Stimulated activated CD8-positive, alpha-beta memory T cell treated with anti-CD3 and anti-CD28 coated beads, Interleukin-12 subunit alpha, Interleukin-12 subunit beta, amount 100 ng/mL, for 24 hours (primary cell): ENCODE measurements around the gene CTCFL.

Experiments
- DNase-seq: peaks from one replicate; pipeline ENCODE4 v3.0.0-alpha.2; 2020; ENCODE audit errors: extremely low read depth

Gene CTCFL

DNA sequence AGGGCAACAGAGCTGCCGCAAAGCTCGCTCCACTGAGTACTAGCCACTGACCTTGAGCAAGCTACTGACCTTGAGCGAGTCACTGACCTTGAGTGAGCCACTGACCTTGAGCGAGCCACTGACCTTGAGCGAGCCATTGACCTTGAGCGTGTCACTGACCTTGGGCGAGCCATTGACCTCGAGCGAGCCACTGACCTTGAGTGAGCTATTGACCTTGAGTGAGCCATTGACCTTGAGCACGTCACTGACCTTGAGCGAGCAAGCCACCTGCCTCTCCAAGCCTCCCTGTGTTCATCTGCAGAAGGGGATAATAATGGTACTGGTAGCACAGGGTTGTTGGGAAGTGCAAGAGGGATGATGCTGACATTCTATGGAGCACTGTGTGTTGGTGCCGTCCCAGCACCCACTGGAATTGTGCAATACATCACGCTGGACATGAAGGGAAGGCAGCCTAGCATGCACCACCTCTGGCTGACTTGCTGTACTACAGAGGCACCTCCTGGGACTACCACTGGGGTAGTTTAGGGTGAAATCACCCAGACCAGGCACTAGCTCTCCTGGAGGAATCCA, 60.2 kb downstream of the CTCFL start:
- DNase-seq = no peak

DNA sequence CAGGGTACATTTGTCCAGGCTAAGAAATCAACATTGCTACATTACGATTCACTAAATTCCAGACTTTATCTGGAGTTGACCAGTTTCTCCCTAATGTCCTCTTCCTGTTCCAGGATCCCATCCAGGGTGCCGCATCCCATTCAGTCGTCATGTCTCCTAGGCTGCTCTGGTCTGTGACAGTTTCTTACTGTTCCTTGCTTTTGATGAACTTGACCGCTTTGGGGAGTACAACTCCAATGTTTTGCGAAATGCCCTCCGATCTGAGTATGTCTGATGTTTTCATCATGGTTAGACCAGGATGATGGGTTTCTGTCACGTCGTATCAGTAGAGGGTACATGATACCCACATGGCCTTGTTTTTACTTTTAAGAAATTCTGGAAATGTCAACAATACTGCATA, 62.2 kb downstream of the CTCFL start:
- DNase-seq = no peak

DNA sequence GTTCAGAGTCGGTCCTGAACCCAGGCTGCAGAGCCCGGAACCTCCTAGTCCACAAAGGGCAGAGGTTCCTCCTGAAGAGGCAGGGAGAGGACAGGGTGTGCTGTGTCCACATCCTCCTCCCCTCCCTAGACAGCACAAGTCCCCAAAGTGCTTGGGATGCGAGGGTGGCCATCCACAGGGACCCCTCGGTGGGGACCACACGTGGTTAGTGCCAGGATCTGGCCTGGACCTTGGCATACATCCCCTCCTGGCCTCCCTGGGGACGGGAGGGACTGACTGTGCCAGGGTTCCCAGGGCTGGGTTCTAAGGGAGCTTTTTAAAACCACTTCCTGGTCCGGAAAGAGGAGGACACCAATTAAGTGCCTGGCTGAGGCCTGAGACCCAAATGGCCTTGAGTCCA, 63.2 kb downstream of the CTCFL start:
- no peak for DNase-seq

DNA sequence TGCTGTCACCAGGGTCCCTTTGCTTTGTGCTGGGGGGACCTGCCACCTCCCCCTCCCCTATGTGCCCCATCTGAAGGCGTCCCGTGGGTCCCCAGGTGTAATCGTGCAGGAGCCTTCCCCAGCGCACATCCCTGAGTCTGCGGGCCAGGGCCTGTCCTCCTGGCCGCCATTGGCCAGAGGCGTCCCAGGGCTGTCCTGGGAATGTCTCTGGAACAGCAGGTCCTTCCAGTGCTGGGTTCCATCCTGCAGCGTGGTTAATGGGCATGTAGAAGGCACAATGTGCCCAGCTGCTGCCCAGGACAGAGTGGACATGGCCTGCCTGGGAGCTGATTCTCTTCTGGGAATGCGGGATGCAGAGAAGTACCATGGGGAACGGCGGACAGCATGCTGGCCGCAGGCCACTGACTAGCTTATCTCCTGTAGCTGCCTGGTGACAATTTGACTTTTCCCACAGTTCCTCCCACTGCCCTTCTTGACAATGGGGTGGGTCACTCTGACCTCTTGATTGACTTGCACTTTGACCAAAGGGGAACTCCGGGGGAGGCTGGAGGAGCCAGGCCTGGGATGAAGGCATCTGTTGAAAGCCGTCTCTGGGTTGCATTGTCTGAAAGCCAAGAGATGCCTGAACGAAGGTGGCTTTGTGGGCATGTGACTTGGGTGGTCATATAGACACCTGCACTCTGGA, 64.0 kb downstream of the CTCFL start:
- DNase-seq = no peak

DNA sequence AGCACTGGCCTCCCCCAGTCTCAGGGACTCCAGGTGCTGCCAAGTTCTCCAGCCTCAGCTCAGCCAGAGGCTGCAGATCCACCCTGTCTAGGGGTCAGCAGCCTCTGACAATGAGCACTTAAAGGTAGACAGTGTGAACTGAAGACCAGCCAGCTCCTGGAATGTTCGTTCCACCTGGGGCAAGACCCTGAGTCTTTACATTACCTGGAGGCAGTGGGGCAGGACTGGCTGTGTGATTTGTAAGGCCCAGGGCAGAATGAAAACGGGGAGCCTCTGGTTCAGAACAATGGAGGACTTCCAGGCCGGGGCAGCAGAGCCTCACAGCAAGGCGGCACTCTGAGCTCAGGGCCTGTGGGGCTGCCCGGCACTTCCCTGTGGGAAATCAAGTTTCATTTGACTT, 65.0 kb downstream of the CTCFL start:
- DNase-seq = no peak

DNA sequence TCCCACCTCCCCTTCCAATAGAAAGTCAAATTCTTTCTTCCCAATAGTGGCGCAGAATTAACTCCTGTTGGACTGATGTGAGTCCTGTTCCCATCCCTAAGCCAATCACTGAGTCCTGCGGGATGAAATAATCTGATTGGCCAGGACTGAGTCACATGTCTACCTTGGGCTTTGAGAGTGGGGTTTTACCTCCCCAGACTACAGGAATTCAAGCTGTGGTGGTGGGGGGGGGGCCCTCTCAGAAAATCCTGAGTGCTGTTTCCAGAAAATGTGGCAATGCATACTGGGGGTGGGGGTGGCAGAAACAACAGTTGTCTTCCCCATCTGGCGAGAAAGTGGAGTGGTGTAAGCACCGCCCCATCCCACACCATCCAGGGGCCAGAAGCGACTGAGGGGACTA, 65.7 kb downstream of the CTCFL start:
- DNase-seq = no peak

DNA sequence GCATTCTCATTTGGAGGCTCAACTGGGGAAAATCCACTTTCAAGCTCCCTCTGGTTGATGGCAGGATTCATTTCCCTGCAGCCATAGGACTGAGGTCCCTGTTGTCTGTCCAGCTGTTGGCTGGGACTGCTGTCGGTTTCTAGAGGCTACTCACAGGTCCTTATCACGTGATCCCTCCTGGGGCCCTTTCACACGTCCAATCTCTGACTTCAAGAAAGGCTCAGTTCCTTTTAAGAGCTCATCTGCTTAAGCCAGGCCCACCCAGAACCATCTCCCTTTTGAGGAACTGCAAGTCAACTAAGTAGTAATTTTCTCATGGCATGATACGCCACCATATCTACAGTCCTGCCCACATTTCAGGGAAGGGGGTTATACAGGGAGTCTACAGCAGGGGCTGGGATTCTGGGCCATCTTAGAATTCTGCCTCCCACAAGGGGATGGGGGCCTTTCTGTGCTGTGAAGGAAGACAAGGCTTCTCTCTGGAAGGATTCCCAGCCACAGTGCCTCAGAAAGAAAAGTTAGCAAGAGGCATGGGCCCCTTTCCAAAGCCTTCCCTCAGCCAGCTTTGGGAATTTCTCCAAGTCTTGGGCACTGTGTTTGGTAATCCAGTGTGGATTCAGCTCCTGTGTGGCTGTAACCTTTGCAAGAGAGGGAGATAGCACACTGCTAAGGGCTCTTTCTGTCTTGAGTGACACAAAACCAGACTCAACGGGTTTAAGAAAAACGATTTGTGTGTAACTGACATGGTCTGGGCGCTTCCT, 66.4 kb downstream of the CTCFL start:
- DNase-seq = no peak

DNA sequence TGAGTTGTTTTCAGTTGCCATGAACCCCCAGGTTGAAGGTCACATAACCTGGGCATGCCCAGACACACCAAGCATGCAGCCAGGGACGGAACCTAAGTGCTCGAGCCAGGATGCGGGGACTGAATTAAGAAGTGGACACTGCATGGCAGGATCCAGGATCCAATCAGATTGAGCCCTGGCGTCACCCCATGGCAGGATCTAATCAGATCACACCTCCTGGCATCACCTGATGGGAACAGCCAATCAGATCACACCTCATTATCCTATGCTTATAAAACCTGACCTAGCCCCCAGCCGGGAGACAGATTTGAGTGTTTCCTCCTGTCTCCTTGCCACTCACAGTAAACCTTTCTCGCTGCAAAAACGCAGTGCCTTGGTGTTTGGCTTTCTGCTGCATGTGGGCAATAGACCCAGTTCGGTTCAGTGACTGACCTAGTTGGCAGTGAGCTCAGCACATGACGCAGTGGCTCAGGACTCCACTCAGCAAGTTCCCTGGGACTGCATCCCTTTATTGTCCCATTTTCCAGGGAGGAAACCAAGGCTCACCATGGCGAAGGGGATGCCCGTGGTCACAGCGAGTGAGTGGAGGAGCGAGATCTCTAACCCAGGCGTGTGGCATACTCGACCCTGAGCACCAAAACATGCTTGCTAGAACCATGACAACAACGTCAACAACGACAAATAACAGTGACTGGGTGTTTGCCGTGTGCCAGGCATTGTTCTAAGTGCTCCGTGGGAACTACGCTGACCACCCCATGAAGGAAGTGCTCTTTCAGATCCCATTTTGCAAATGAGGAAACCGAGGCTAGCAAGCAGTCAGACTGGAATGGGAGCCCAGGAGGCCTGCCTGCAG, 67.5 kb downstream of the CTCFL start:
- DNase-seq = no peak

DNA sequence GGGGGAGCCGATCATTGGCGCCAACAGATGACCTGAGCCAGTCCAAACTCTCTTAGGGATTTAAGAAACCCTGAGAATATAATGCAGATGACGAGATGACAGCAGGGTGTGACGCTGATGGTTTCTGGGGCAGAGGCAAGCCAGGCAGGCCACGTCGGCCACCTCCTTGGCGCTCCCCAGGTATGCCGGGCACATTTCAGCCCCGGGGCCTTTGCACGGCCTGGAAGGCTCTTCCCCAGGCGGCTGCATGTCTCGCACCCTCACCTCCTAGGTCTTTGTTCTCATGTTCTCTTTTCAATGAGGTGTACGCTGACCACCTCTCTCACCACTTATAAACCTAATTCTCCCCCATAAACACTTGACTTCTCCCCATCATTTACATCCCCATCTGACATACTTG, 68.8 kb downstream of the CTCFL start:
- no peak for DNase-seq

DNA sequence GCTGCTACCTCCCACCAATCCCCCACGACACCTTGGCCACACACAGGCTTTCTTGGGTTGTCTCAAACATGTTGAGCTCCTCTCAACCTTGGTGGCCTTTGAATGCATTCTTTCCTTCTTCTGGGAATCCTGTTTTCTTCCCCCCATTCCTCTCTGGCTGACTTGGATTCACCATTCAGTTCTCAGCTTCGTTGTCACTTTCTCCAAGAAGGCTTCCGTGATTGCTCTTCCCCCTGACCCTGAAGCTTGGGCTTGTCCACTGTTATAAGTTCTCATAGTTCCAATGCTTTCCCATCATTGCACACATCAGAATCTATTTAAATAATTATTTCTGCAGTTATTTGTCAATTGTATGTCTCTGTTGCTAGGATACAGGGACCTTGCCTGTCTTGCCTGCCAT, 69.6 kb downstream of the CTCFL start:
- DNase-seq = no peak

DNA sequence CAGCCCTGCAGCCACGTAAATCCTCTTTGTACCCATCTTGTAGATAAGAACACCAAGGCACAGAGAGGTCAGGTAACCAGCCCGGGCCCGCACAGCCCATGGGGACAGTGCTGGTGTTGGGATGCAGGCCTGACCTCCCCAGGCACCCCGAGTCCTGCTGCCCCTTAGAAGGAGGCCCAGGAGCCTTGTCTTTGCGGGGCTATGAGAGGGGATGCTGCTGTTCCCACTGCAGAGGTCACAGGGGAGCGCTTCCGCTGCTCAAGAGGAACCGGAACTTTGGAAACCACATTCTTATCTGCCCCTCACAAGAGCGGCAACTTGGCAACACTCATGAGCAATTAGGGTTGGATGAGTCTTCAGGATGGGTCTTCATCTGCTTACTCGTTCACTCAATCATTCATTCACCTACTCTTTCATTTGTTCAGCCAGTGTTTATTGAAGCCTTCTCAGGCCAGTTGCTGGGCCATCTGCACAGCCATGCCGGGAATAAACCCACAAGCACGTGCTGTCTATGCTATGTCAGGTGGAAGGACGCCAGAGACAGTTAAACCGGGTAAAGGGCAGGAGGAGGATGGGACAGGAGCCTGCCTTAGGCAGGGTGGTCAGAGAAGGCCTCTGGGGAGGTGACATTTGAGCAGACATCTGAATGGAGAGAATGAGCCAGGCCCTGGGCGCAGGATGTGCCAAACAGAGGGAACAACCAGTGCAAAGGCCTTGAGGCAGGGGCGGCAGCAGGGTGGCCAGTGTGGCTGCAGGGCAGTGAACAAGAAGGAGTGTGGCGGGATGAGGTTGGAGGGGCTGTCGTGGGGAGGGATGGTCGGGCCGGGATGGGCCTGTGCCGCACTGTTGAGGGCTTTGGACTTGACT, 72.9 kb downstream of the CTCFL start:
- no peak for DNase-seq

DNA sequence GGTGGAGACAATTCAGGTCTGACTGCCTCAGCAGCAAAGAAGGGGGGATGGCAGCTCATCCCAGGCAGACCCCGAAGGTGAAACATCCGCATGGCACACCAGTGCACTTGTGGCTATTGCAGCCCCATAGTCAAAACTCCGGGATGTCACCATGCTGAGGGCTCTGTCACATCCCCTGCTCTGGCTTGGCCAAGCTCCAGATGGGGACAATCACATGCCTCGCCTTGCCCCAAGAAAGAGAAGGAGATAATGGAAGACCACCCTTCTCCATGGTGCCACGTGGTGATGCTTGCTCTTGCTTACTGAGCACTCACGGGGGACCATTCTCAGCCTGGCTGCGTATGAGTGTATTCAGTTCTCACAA, 73.5 kb downstream of the CTCFL start:
- no peak for DNase-seq

DNA sequence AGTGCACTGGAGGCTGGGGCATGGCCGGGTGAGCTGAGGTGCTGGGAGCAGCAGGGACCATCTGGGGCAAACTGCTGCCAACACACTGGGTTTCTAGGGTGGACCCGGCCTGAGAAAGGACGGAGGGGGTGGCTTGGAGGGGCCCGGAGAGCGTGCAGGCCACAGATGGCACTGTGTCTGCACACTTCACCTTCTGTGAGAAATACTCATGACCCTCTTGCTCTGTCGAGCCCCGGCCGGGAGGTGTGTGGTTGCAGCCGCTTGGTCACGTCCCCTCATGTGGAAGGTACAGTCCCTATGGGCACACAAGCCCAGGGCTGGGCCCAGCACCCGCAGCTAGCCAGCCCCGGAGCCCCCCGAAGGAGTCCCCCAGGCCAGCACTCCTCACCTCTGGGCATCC, 74.0 kb downstream of the CTCFL start:
- no peak for DNase-seq

DNA sequence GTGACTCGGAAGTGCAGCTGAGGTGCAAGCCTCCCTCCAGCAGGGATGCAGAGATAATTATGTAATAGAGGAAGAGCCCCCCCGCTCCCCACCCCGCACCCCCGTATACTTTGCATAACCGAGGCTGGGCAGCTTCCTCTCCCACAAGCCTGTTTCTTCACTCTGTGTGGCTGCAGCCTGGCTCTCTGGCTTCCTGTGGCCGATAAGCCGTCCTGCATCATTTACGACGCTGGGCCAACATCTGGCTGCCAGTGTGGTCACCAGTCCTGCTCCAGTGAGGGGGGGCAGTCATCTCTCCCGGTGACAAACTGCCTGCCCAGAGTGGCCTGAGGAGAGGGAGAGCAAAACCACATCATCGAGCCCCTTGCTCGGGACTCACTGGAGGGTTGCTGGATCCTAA, 74.5 kb downstream of the CTCFL start:
- no peak for DNase-seq

DNA sequence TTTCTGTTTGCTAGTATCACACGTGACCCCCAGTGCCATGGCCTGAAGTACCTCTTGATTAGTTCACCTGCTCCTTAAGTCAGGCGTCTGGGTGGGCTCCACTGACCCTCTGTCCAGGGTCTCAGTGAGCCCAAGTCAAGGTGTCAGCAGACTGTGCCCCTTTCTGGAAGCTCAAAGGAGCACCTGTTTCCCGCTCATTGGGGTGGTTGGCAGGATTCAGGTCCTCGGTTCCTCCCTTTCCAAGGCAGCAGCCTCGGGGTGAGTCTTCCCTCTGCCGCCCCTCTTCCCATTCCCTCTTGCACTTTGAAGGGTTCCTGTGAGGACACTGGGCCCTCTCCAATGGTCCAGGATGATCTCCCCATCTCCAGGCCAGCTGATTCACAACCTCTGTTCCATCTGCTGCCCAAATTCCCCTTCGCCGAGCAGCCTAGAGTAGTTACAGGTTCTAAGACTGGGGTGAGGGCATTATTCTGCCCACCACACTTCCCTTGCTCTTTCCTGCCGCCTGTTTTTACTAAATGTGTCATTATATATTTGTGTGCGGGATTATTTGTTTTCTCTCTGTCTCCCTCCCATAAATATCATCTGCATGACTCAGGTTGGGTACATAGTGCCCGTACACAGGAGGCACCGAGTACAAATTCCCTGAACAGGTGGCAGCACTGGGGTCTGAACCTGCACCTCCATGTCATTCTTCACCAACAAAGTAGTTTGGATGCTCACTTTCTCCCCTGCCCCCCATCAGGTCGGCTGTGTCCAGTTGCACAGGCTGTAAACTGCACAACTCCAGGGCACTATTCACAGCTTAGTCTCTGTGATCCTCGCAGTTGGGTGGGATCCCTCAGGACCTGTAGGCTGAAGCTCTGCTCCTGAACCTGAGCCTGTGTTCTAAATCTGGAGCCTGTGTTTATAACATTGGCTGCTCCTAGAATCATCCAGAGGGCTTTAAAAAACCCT, 75.3 kb downstream of the CTCFL start:
- DNase-seq = no peak

DNA sequence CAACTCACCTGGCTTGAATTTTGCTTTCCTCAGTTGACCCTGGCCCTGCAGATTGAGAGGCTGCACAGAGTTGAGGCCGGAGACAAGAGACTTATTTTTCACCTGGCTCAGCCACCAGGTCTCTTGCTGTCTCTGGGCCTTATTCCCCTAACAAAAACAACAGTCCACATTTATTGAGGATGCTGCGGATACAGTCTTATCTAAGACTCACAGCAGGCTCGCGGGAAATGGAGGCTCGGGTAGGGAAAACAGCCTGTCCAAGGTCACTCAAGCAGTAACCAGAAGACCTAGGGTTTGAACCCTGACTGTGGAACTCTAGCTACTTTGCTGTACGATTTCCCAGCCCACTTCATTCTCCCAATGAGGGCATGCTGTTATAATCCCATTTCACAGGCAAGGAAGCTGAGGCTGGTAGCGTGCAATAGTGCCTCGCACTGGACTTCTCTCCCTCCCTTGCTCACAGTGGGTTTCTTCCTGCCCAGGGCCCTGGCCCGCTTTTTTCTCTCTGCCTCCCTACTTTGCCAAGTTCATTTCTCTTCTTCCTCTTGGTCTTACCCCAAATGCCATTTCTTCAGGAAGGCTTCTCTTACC, 76.1 kb downstream of the CTCFL start:
- no peak for DNase-seq
